Activated CD4-positive, alpha-beta memory T cell treated with anti-CD3 and anti-CD28 coated beads for 36 hours (primary cell): Measurements from ENCODE around the gene PPP1R3E. TPM values are rescaled to one million over a fixed set of nuclear protein-coding genes. Genes with fewer than 3 reads are reported as not detected.

Experiments used
- CTCF ChIA-PET: fragments of 350-600 bp; sonication (Branson Sonifier 250); formaldehyde crosslinking; loops from one replicate; lab custom pipeline; 2021; ENCODE audit warnings: antibody characterized with exemption, inconsistent platforms; lab: Charles Lee
- POLR2A ChIA-PET: fragments of 350-600 bp; sonication (Branson Sonifier 250); formaldehyde crosslinking; loops from one replicate; lab custom pipeline; 2021; ENCODE audit warnings: antibody characterized with exemption; lab: Charles Lee
- DNase-seq: peaks from one replicate; pipeline ENCODE4 v3.0.0-alpha.2; 2020
- H3K27ac Mint-ChIP-seq: one replicate; pipeline ENCODE4 v1.8.0; 2021; ENCODE audit warnings: mixed read lengths
- H3K27me3 Mint-ChIP-seq: one replicate; pipeline ENCODE4 v1.8.0; 2021; ENCODE audit warnings: mixed read lengths
- H3K36me3 Mint-ChIP-seq: one replicate; pipeline ENCODE4 v1.8.0; 2021; ENCODE audit warnings: mixed read lengths
- H3K4me1 Mint-ChIP-seq: one replicate; pipeline ENCODE4 v1.8.0; 2021; ENCODE audit warnings: low read depth, mixed read lengths
- H3K4me3 Mint-ChIP-seq: one replicate; pipeline ENCODE4 v1.8.0; 2021; ENCODE audit warnings: mild to moderate bottlenecking, mixed read lengths
- H3K9me3 Mint-ChIP-seq: one replicate; pipeline ENCODE4 v1.8.0; 2021; ENCODE audit warnings: mixed read lengths
- intact Hi-C: fragments of 100-400 bp; cut with micrococcal nuclease; formaldehyde crosslinking; loops from one replicate; pipeline ENCODE4 v1.15.1; 2023
- total RNA-seq, 2 experiments: library from RNA; stranded (reverse); gene quantifications; one replicate each; pipeline ENCODE4 v1.2.3, GENCODE V29; 2021

Gene PPP1R3E
- total RNA-seq, 2 experiments from 2014 or later: 12.6 to 15.8 TPM

DNA sequence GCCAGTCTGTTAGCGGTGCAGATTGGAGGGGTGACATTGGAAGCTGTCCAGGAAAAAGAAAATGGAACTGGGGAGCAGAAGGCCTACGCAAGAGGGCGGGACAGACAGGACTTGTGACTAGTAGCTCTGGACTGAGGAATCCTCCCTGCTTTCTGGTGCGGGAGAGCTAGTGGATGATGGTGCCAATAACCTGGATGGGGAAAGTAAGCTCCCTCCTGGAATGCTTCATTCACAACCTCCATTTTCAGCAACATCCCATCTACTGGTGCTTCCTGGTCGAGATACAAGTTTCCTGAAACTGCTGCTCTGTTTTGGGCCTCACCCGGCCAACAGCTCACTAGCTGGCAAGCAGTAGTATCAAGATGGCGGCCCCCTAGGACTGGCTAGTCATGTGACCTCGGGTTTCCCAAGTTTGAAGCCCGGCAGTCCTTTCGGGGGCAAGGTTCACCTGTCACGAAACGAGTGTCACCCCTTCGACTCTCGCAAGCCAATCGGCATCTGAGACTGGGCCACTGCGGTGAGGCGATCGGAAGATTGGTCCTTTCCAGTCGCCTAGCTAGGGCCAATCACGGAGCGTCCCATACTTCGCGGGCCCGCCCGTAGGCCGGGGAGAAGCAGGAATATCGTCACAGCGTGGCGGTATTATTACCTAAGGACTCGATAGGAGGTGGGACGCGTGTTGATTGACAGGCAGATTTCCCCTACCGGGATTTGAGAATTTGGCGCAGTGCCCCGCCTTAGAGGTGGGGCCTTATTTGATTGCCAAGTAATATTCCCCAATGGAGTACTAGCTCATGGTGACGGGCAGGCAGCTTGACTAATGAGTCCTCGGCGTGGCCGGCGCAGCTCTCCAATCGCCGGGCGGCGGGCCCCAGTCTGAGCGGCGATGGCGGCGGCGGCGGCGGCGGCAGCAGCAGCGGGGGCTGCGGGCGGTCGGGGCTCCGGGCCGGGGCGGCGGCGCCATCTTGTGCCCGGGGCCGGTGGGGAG, 18.2 kb upstream of the PPP1R3E start, which contains the start of gene PABPN1:
PABPN1 (plus strand) TSS at position 874 of the 988 bp plus-strand sequence; CDS start at position 887, 13 bp downstream.
- H3K27ac Mint-ChIP-seq: peak within 1 kb of the TSS; percentile 90
- H3K4me3 Mint-ChIP-seq: peak within 1 kb of the TSS; percentile 92
- H3K4me1 Mint-ChIP-seq: peaks cover 23% of the 10 kb centered on the region
- no peaks in the 10 kb centered on the region for H3K27me3 Mint-ChIP-seq
- intact Hi-C loops: loop anchor here (1.0 to 2.0 kb wide), 6 partner anchors 20 to 793 kb away; partner anchors contain the start of genes ACIN1, C14orf119, DCAF11 and HOMEZ
- H3K36me3 Mint-ChIP-seq: peaks cover 21% of the 10 kb centered on the region
- DNase-seq: peak; percentile 99
- H3K9me3 Mint-ChIP-seq: no peaks in the 10 kb centered on the region
- POLR2A ChIA-PET: interaction anchor here (0.6 to 4.5 kb wide), 10 partner anchors 19 to 921 kb away, joined by 3 to 102 read pairs (median 5); partner anchors contain the start of genes ACIN1, AP1G2, C14orf119 and DCAF11
- CTCF ChIA-PET: interaction anchor here (0.6 to 4.8 kb wide), 21 partner anchors 15 to 921 kb away, joined by 3 to 76 read pairs (median 6); partner anchors contain the start of genes ACIN1, BCL2L2, C14orf119 and CDH24

- Mint-ChIP-seq H3K9me3 (no peaks in the 10 kb centered on the region), H3K4me1 (peaks cover 23% of the 10 kb centered on the region), H3K27me3 (peaks cover 1% of the 10 kb centered on the region), H3K4me3 (peak overlapping the region; percentile 92), H3K27ac (peak overlapping the region; percentile 90), H3K36me3 (peaks cover 15% of the 10 kb centered on the region)
- no peak for DNase-seq
- intact Hi-C loops: loop anchor here (2.0 kb wide), 1 partner anchor 231 kb away; the partner anchor contains the start of gene ZFHX2
- ChIA-PET CTCF (interaction anchor here (0.7 to 4.8 kb wide), 12 partner anchors 14 to 262 kb away, joined by 3 to 76 read pairs (median 6); partner anchors contain the start of genes ACIN1, BCL2L2, C14orf119 and CDH24), POLR2A (interaction anchor here (1.2 to 4.5 kb wide), 3 partner anchors 18 to 794 kb away, joined by 6 to 102 read pairs (median 17); partner anchors contain the start of genes ACIN1, C14orf119, DCAF11 and NRL)
These were observed 17.3 kb upstream of the PPP1R3E start for GRCh38 chr14:23319746-23320583.

DNA sequence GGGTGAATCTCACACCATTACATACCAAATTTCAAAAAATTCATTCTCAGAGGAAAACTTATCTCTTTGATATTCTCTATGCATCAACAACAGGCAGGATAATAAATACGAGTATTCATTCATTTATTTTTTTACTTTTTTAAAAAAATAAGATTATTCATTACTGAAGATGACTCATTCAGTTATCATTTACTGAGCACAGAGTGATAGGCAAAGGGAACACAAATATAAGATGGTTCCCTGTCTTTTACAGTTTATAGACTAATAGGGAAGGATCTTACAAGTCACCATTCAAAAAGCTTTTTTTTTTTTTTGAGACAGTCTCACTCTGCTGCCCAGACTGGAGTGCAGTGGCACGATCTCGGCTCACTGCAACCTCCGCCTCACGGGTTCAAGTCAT, 13.6 kb upstream of the PPP1R3E start:
- intact Hi-C loops: no loop called here
- CTCF ChIA-PET: no interaction called here
- DNase-seq: no peak
- H3K27ac Mint-ChIP-seq: no peak overlapping the region
- POLR2A ChIA-PET: no interaction called here
- no peaks in the 10 kb centered on the region for H3K9me3 Mint-ChIP-seq
- no peaks in the 10 kb centered on the region for H3K36me3 Mint-ChIP-seq
- peaks cover 1% of the 10 kb centered on the region for H3K27me3 Mint-ChIP-seq
- peaks cover 8% of the 10 kb centered on the region for H3K4me1 Mint-ChIP-seq
- no peak overlapping the region for H3K4me3 Mint-ChIP-seq

- no peak overlapping the region for H3K4me3 Mint-ChIP-seq
- H3K4me1 Mint-ChIP-seq: no peaks in the 10 kb centered on the region
- peaks cover 24% of the 10 kb centered on the region for H3K27me3 Mint-ChIP-seq
- H3K9me3 Mint-ChIP-seq: no peaks in the 10 kb centered on the region
- intact Hi-C loops: no loop called here
- no peak for DNase-seq
- POLR2A ChIA-PET: no interaction called here
- H3K27ac Mint-ChIP-seq: no peak overlapping the region
- CTCF ChIA-PET: interaction anchor here (1.9 kb wide), 1 partner anchor 24 kb away, joined by 4 read pairs; the partner anchor contains the start of gene HOMEZ
- no peaks in the 10 kb centered on the region for H3K36me3 Mint-ChIP-seq
These were observed 7.9 kb upstream of the PPP1R3E start for GRCh38 chr14:23310546-23310945.

GRCh38 chr14:23308721-23309445, 6.2 kb upstream of the PPP1R3E start:
- ChIA-PET POLR2A (no interaction called here), CTCF (no interaction called here)
- no peaks in the 10 kb centered on the region for H3K4me1 Mint-ChIP-seq
- DNase-seq: no peak
- H3K4me3 Mint-ChIP-seq: no peak overlapping the region
- H3K36me3 Mint-ChIP-seq: no peaks in the 10 kb centered on the region
- intact Hi-C loops: no loop called here
- peaks cover 22% of the 10 kb centered on the region for H3K27me3 Mint-ChIP-seq
- H3K9me3 Mint-ChIP-seq: no peaks in the 10 kb centered on the region
- H3K27ac Mint-ChIP-seq: no peak overlapping the region

GRCh38 chr14:23307687-23308644, 5.3 kb upstream of the PPP1R3E start:
- intact Hi-C loops: no loop called here
- DNase-seq: no peak
- H3K9me3 Mint-ChIP-seq: no peaks in the 10 kb centered on the region

GRCh38 chr14:23307146-23307530, 4.5 kb upstream of the PPP1R3E start:
- Mint-ChIP-seq H3K36me3 (no peaks in the 10 kb centered on the region), H3K27ac (no peak overlapping the region), H3K27me3 (peaks cover 22% of the 10 kb centered on the region), H3K4me3 (no peak overlapping the region), H3K4me1 (peaks cover 5% of the 10 kb centered on the region), H3K9me3 (no peaks in the 10 kb centered on the region)
- CTCF ChIA-PET: interaction anchor here (0.9 to 1.6 kb wide), 3 partner anchors 11 to 238 kb away, joined by 3 to 6 read pairs (median 3); no protein-coding TSS in a partner anchor
- intact Hi-C loops: no loop called here
- no peak for DNase-seq
- POLR2A ChIA-PET: no interaction called here

More at GRCh38 chr14:23307687-23308644, 5.3 kb upstream of the PPP1R3E start:
- ChIA-PET CTCF (interaction anchor here (0.9 to 1.6 kb wide), 3 partner anchors 12 to 239 kb away, joined by 3 to 6 read pairs (median 3); no protein-coding TSS in a partner anchor), POLR2A (no interaction called here)
- peaks cover 22% of the 10 kb centered on the region for H3K27me3 Mint-ChIP-seq
- H3K4me3 Mint-ChIP-seq: no peak overlapping the region
- H3K27ac Mint-ChIP-seq: no peak overlapping the region
- H3K4me1 Mint-ChIP-seq: peaks cover 4% of the 10 kb centered on the region
- H3K36me3 Mint-ChIP-seq: no peaks in the 10 kb centered on the region

GRCh38 chr14:23306412-23307145, 3.9 kb upstream of the PPP1R3E start, which contains the start of gene BCL2L2:
BCL2L2 (plus strand) TSS chr14:23306833; CDS start chr14:23307768, 935 bp downstream.
- Mint-ChIP-seq H3K36me3 (no peaks in the 10 kb centered on the region), H3K9me3 (no peaks in the 10 kb centered on the region), H3K4me1 (peaks cover 5% of the 10 kb centered on the region), H3K4me3 (no peak within 1 kb of the TSS), H3K27me3 (peaks cover 22% of the 10 kb centered on the region), H3K27ac (no peak within 1 kb of the TSS)
- no peak for DNase-seq
- CTCF ChIA-PET: interaction anchor here (0.9 to 2.6 kb wide), 4 partner anchors 11 to 73 kb away, joined by 3 to 7 read pairs (median 4); partner anchors contain the start of gene PABPN1
- intact Hi-C loops: no loop called here
- POLR2A ChIA-PET: no interaction called here

- intact Hi-C loops: loop anchor here (1.0 to 5.0 kb wide), 6 partner anchors 16 to 255 kb away; partner anchors contain the start of genes ACIN1, C14orf119, HOMEZ and NGDN
- Mint-ChIP-seq H3K27me3 (peaks cover 7% of the 10 kb centered on the region), H3K9me3 (no peaks in the 10 kb centered on the region), H3K27ac (peak overlapping the region; percentile 94), H3K4me3 (peak overlapping the region; percentile 94), H3K36me3 (peaks cover 8% of the 10 kb centered on the region), H3K4me1 (peaks cover 22% of the 10 kb centered on the region)
- ChIA-PET CTCF (interaction anchor here (1.0 to 4.6 kb wide), 15 partner anchors 10 to 234 kb away, joined by 3 to 76 read pairs (median 6); partner anchors contain the start of genes ACIN1, C14orf119, HOMEZ and PABPN1), POLR2A (interaction anchor here (0.7 to 4.4 kb wide), 7 partner anchors 13 to 207 kb away, joined by 3 to 102 read pairs (median 3); partner anchors contain the start of genes ACIN1, C14orf119, HOMEZ and PABPN1)
- no peak for DNase-seq
These were observed 730 bp downstream of the PPP1R3E start for GRCh38 chr14:23301969-23302289.
